ENCODE data around the gene PLD2. TPM values are rescaled to one million over a fixed set of nuclear protein-coding genes. Genes with fewer than 3 reads are reported as not detected.

Gene PLD2
- total and polyA plus RNA-seq, 10 of the 15 experiments (the other 5 are each of a cell fraction or from before 2014, with no cell fraction given), result 0.71 to 16.5 (median 7.0) TPM

GRCh38 chr17:4833941-4834680 lies 27.2 kb downstream of the PLD2 start (continued):
- TF ChIP-seq TAF1 (IDR thresholded peaks at IDR 0.05; ENCODE audit: borderline replicate concordance, low read depth, low read length) (no peak), POU2F2 (IDR thresholded peaks at IDR 0.05; ENCODE audit: borderline replicate concordance, low read depth, low read length) (no peak), SPI1 (IDR thresholded peaks at IDR 0.05; ENCODE audit: borderline replicate concordance, insufficient read depth, low read depth, low read length) (no peak), BHLHE40 (IDR thresholded peaks at IDR 0.05; ENCODE audit: borderline replicate concordance in 1 of 2, low read depth in 2 of 2, low read length in 1 of 2) (peak in 1 of 2 experiments; percentile 36; a peak in 1 of 4 replicates), PRDM15 (CRISPR knock-in tag; IDR thresholded peaks at IDR 0.05) (no peak), IRF3 (IDR thresholded peaks at IDR 0.05) (no peak), ZNF384 (IDR thresholded peaks at IDR 0.05; ENCODE audit: borderline replicate concordance, low read depth, low read length) (no peak), RFX5 (IDR thresholded peaks at IDR 0.05; ENCODE audit: low read depth, low read length) (no peak), ZNF274 (IDR thresholded peaks at IDR 0.05; ENCODE audit: insufficient read depth, insufficient read length) (no peak), RB1 (IDR thresholded peaks at IDR 0.05; ENCODE audit: borderline replicate concordance) (no peak), ZBED1 (IDR thresholded peaks at IDR 0.05; ENCODE audit: borderline replicate concordance) (no peak), ESRRA (IDR thresholded peaks at IDR 0.05; ENCODE audit: low read length) (no peak), KDM1A (IDR thresholded peaks at IDR 0.05; ENCODE audit: borderline replicate concordance) (no peak), USF2 (IDR thresholded peaks at IDR 0.05; ENCODE audit: borderline replicate concordance, low read depth, low read length) (no peak), E4F1 (IDR thresholded peaks at IDR 0.05; ENCODE audit: borderline replicate concordance, partially characterized antibody) (no peak), RELA (IDR thresholded peaks at IDR 0.05; ENCODE audit: borderline replicate concordance, partially characterized antibody) (no peak), HDGF (IDR thresholded peaks at IDR 0.05) (peak; percentile 92), YY1 (IDR thresholded peaks at IDR 0.05; ENCODE audit: low read depth, low read length) (no peak)
